ENCODE measurements around the gene LDLRAD4.
"Not testable (repeated sequence)": the region's sequence is repeated elsewhere in the genome, so short reads cannot be mapped to it uniquely, and the experiment has no call there.

The LDLRAD4 gene

GRCh38 chr18:13470516-13471197 is 252.1 kb downstream of the LDLRAD4 start:
- no peak for DNase-seq (ENCODE audit: low read depth)

DNA sequence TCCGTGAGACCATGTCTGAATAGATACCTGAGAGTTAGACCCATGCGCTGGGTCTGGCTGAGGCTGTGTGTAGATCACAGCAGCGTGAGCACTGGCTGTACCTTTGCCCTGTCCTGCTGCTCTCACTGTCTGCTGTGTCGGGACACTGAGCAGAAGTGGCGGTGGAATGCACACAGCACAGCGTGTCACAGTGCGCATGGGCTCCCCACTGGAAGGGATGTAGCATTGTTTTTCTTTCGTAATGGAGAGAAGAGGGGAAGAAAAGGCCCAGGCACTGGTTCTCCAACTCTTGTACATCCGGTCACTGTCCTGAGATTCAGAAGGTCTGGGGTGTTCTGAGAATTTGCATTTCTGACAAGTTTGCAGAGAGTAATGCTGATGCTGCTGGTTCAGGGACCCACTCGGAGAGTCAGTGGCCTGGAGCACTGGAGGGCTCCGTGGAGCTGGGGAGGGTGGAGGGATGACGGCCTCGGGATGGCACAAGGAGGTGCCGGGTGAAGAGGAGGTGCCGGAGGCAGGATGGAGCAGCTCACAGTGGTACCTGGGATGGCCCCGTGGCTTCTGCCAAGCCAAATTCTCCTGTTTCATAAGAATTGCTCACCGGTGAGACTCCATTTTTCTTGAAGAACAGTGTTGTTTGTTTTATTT is 252.8 kb downstream of the LDLRAD4 start:
- DNase-seq (ENCODE audit: low read depth) = no peak

GRCh38 chr18:13471971-13472628 is 253.5 kb downstream of the LDLRAD4 start:
- DNase-seq (ENCODE audit: low read depth) = no peak

GRCh38 chr18:13473751-13474150 is 255.2 kb downstream of the LDLRAD4 start:
- no peak for DNase-seq (ENCODE audit: low read depth)

DNA sequence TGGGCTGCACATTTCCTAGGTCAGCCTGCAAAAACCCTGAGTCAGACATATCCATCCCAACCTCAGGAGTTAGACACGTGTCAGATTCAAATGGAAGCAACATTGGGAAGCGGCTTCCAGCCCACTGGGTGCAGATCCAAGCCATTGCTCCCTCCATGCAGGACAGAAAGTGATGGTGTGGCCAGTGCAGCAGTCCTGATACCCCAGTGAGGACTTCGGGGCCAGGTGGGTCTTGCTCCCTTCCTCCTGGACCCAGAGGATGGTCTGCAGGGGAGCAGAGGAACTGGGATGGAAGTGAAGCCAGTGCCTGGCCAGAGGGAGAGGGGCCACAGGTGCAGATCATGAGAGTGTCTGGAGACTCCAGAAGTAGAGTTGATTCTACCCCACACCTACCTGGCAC is 255.8 kb downstream of the LDLRAD4 start:
- no peak for DNase-seq (ENCODE audit: low read depth)

DNA sequence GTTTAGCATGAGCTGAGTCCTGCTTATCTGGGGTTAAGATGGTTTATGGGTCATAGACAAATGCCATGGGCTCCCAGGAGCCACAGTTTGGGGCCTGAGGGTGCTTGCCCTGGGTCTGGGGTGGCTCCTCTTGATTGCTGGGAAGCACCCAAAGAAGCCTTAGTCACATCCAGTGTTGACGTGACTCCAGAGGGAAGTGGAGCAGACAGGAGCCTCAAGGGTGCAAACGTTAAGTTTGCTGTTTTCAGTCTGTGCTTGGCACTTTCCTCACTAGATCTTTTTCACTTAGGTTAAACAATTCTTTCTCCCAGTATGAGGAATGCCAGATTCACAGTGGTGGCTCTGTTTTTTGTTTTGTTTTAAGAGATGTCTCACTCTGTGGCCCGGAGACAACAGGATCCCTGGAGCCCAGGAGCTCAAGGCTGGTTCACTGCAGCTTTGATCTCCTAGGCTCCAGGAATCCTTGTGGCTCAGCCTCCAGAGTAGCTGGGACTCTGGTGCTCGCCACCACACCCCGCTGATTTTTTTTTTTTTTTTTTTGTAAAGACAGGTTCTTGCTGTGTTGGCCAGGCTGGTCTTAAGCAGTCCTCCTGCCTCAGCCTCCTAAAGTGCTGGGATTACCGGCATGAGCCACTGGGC is 256.5 kb downstream of the LDLRAD4 start:
- DNase-seq (ENCODE audit: low read depth) = no peak

DNA sequence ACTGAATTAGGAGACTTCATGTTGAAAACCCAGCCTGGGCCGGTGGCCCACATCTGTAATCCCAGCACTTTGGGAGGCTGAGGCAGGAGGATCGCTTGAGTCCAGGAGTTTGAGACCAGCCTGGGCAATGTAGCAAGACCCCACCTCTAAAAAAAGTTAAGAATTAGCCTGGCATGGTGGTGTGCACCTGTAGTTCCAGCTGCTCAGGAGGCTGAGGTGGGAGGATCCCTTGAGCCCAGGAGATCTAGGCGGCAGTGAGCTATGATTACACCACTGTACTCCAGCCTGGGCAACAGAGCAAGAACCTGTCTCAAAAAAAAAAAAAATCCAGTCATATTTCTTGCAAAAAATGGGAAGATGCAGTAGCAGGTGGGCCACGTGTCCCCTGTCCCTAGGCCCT is 257.8 kb downstream of the LDLRAD4 start:
- not testable (repeated sequence) for DNase-seq (ENCODE audit: low read depth)

DNA sequence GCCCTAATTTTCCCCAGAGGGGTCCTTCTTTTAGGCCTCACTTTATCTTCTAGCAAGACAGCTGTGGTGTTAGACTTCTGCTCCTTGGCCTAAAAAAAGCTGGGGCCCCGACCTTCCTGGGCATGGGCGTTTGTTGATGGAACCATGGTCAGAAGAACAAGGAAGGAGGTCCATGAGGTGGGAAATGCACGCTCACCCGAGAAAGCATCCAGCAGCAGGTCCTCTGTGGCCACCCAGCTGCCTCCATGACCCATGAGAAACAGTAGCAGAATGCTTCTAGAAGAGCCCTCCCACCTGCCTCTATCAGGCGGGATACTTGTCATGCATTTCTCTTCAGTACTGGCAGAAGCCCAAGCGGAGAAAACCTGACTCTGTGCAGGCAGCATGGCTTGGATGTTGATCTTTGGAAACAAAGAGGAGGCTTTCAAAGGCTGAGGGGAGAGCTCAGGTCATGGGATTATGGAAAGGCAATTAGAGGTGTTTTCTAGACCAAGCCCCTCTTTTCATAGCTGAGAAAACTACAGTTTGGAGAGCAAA is 258.7 kb downstream of the LDLRAD4 start:
- DNase-seq (ENCODE audit: low read depth) = no peak

- no peak for DNase-seq (ENCODE audit: low read depth)
Observed at GRCh38 chr18:13480571-13481255, 262.2 kb downstream of the LDLRAD4 start.

DNA sequence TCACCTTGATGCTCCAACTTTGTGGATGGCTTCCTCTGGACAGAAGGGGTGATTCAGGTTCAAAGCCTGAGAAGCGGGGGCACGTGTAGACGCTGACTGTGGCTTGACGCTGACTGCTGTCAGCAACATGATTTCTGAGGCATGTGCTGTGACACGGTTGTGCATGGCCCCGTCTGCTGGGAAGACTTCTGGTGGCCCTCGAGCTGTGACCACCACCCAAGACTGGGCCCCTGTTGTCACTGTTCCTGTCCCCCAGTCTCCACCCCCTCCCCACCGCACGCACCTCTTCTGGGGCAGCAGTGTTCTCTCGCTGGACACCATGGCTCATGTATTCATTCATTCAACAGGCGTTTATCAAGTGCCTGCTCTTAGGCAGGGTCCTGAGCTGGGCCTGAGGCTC is 262.8 kb downstream of the LDLRAD4 start:
- DNase-seq (ENCODE audit: low read depth) = no peak

- DNase-seq (ENCODE audit: low read depth) = no peak
Observed at GRCh38 chr18:13481820-13482617, 263.5 kb downstream of the LDLRAD4 start.

GRCh38 chr18:13482618-13482945 is 264.0 kb downstream of the LDLRAD4 start:
- no peak for DNase-seq (ENCODE audit: low read depth)

- DNase-seq (ENCODE audit: low read depth) = no peak
Observed at GRCh38 chr18:13483316-13484270, 265.0 kb downstream of the LDLRAD4 start.

- DNase-seq (ENCODE audit: low read depth) = no peak
Observed at GRCh38 chr18:13485182-13485581, 266.6 kb downstream of the LDLRAD4 start.

GRCh38 chr18:13485604-13486003 is 267.0 kb downstream of the LDLRAD4 start:
- DNase-seq (ENCODE audit: low read depth) = no peak

DNA sequence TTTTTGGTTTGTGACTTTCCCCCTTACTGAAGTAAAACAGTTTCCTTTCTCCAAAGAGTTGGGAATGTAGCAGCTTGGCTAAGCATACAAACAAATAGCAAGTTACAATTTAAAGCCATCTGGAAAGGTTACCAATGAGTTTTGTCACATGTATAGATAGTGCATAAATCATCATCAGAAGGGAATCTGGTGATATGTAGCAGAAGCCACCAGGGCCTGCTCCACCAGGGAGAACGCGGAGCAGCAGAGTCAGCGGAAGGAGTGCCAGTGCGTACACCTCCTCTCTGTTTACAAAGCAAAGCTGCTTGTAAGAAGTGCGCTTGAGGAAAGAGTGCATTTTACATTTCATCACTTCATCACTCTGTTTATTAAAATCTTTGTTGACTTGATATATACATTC is 267.7 kb downstream of the LDLRAD4 start:
- no peak for DNase-seq (ENCODE audit: low read depth)

DNA sequence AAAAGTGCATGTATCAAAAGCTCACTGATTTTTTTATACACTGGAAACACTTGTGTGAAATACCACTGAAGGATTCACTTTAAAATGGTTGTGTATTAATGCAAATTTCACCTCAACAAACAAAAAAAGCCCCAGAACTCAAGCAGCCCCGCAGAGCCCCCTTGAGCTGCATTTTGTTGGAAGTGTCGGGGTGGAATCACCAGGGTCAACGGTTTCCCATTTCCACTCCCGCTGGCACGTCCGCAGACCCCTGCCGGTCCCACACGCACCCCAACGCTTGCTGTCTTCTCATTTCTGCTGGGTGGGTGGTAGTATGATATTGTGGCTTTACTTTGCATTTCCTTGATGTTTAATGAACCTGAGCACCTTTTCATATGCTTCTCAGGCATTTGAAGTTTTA is 268.1 kb downstream of the LDLRAD4 start:
- DNase-seq (ENCODE audit: low read depth) = no peak

DNA sequence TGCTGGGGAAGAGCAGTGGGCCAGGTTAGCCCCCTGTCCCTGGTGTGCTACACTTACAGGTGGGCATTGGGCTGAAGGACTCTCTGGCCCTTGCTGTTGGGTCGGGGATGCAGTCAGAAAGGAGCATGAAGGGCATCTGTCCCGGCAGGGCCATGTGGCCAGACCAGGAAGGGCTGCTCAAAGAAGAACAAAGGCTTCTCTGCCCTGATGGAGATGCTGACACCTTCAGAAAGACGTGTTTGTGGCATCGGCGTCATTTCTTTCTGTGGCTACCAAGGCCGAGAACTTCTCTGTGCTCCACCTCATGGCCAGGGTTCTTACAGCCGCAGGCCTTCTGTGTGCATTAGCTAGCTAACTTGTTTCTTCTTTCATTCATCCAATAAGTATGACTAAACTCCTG is 268.7 kb downstream of the LDLRAD4 start:
- DNase-seq (ENCODE audit: low read depth) = no peak

DNA sequence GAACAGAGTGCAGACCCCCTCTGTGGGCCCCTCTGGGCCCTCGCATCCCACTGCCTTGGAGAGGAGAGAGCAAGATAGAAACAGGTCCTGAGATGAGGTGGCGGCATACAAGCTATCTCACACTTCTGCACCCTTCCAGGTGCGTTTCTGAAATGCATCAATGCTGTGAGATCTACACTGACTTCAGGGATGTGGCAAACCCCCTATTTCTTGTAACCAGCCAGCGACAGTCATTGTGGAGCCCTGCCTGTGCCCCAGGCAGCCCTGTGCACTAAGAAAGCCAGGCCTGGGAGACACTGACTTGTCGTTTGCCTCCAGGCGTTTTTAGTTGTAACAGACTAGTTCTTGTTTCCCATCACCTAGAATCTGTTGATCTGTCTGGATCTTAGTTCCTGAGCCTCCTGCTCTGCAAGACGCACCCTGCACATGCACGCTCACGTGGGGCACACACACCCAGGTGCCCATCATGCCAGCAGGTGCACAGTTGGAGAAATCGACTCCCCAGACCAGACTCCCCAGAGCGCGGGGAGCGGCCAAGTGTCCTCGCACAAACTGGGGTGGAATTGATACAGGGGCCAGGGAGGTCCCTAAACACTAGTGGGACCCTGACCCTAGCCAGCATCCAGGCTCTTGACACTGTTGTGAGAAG is 269.8 kb downstream of the LDLRAD4 start:
- DNase-seq (ENCODE audit: low read depth) = no peak

DNA sequence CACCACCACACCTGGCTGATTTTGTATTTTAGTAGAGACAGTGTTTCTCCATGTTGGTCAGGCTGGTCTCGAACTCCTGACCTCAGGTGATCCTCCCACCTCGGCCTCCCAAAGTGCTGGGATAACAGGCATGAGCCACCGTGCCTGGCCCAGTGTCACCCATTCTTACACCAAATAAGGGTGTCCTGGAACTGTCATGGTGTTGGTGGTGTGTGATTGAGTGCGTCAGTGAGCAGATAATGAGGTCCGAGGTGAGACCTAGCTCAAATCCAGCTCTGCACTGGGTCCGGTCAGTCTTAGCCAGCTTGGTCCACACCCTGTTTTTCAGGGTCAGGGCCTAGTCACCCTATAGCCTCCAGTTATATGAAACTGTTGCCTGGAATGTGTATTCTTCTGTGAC is 270.7 kb downstream of the LDLRAD4 start:
- not testable (repeated sequence) for DNase-seq (ENCODE audit: low read depth)
